Hepatocyte (in vitro differentiated cells): ENCODE measurements around the gene FZR1. TPM values are rescaled to one million over a fixed set of nuclear protein-coding genes. Genes with fewer than 3 reads are reported as not detected.
"Not testable (repeated sequence)": the region's sequence is repeated elsewhere in the genome, so short reads cannot be mapped to it uniquely, and the experiment has no call there.

ENCODE experiments used
- DNase-seq: peaks from one replicate; pipeline ENCODE4 v3.0.0-alpha.2; 2016; ENCODE audit warnings: low spot score
- H2AFZ ChIP-seq: fragments of 200-600 bp; sonication (generic); 2 replicates; pipeline ENCODE4 v1.6.0; 2016; ENCODE audit warnings: antibody characterized with exemption, mild to moderate bottlenecking
- H3K27ac ChIP-seq: fragments of 200-600 bp; sonication (generic); 2 replicates; pipeline ENCODE4 v1.5.1; 2016; ENCODE audit warnings: mild to moderate bottlenecking
- H3K27me3 ChIP-seq: fragments of 200-600 bp; sonication (generic); 2 replicates; pipeline ENCODE4 v1.6.1; 2016
- H3K36me3 ChIP-seq: fragments of 200-600 bp; sonication (generic); replicated peaks from 2 replicates; pipeline ENCODE4 v1.5.1; 2016; ENCODE audit warnings: low read depth; ENCODE audit not compliant: insufficient read depth
- H3K4me1 ChIP-seq: fragments of 200-600 bp; sonication (generic); 2 replicates; pipeline ENCODE4 v1.5.1; 2016; ENCODE audit warnings: mild to moderate bottlenecking, moderate library complexity; ENCODE audit not compliant: insufficient read depth
- H3K4me2 ChIP-seq: fragments of 200-600 bp; sonication (generic); 2 replicates; pipeline ENCODE4 v1.6.0; 2016
- H3K4me3 ChIP-seq: fragments of 200-600 bp; sonication (generic); 2 replicates; pipeline ENCODE4 v1.5.1; 2016; ENCODE audit warnings: mild to moderate bottlenecking
- H3K79me2 ChIP-seq: fragments of 200-600 bp; sonication (generic); 2 replicates; pipeline ENCODE4 v1.6.0; 2017; ENCODE audit warnings: mild to moderate bottlenecking
- H3K9me2 ChIP-seq: fragments of 200-600 bp; sonication (generic); replicated peaks from 2 replicates; pipeline ENCODE4 v1.6.0; 2017; ENCODE audit warnings: mild to moderate bottlenecking; ENCODE audit not compliant: insufficient read depth
- H3K9me3 ChIP-seq: fragments of 200-600 bp; sonication (generic); 2 replicates; pipeline ENCODE4 v1.5.1; 2016; ENCODE audit warnings: low read depth, mild to moderate bottlenecking
- H4K20me1 ChIP-seq: fragments of 200-600 bp; sonication (generic); 2 replicates; pipeline ENCODE4 v1.6.0; 2016; ENCODE audit warnings: mild to moderate bottlenecking; ENCODE audit not compliant: insufficient read depth, poor library complexity, severe bottlenecking
- EZH2 ChIP-seq: fragments of 200-600 bp; sonication (generic); IDR thresholded peaks from 2 replicates; pipeline ENCODE4 v1.6.1; 2016; ENCODE audit warnings: antibody characterized with exemption, mild to moderate bottlenecking, borderline replicate concordance
- EZH2phosphoT487 ChIP-seq: fragments of 200-600 bp; sonication (generic); IDR thresholded peaks from one replicate; pipeline ENCODE4 v1.6.1; 2018; ENCODE audit warnings: antibody characterized with exemption, mild to moderate bottlenecking, low read depth, moderate library complexity; ENCODE audit not compliant: unreplicated experiment, severe bottlenecking
- WGBS: methylation state at CpG from one replicate; pipeline ENCODE4 v1.1.6; 2016; ENCODE audit warnings: low lambda C conversion rate; ENCODE audit errors: missing lambda C conversion rate; 5-methylcytosine and 5-hydroxymethylcytosine counted together
- polyA plus RNA-seq: library from polyadenylated mRNA; unstranded; fragments of >200 nt; fragmentation: Nextera tagmentation; extraction: Ambion mirVana; gene quantifications from 2 replicates; pipeline ENCODE4 v1.2.1, GENCODE V29; 2016
- total RNA-seq: library from RNA; depleted of rRNA; stranded (reverse); fragments of >200 nt; gene quantifications from 2 replicates; pipeline ENCODE4 v1.2.3, GENCODE V29; 2014
- TF ChIP-seq, protein P1 (sequence below): fragments of 200-600 bp; sonication (generic); IDR thresholded peaks from 2 replicates; pipeline ENCODE4 v1.5.1; 2016; ENCODE audit warnings: antibody characterized with exemption, mild to moderate bottlenecking; ENCODE audit not compliant: poor library complexity

The FZR1 gene
- total and polyA plus RNA-seq, 2 experiments from 2014 or later = 32.1 to 51.0 TPM

DNA sequence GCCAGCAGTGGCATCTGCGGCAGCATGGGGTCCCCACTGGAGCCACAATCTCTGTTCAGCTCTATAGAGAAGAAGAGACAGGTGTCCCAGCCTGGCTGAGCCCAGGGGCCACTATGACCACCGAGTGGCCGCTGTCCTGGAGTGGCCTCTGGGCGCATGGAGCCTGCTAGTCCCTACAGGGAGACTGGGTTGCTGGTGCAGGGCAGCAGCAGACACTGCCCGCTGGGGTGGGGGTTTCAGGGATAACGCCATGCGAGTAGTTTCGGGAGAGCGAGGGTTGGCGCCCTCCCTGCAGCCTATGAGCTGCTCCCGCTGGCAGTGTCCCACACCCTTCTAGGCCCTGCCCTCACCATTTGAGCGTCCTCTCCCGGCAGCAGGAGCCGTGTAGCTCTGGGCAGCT, 22.0 kb downstream of the FZR1 start:
- H3K9me3 ChIP-seq = no peaks in the 10 kb centered on the region
- no peak overlapping the region for H3K4me3 ChIP-seq
- no peak overlapping the region for H3K27ac ChIP-seq
- no peaks in the 10 kb centered on the region for H3K79me2 ChIP-seq
- TF ChIP-seq, protein P1, sequence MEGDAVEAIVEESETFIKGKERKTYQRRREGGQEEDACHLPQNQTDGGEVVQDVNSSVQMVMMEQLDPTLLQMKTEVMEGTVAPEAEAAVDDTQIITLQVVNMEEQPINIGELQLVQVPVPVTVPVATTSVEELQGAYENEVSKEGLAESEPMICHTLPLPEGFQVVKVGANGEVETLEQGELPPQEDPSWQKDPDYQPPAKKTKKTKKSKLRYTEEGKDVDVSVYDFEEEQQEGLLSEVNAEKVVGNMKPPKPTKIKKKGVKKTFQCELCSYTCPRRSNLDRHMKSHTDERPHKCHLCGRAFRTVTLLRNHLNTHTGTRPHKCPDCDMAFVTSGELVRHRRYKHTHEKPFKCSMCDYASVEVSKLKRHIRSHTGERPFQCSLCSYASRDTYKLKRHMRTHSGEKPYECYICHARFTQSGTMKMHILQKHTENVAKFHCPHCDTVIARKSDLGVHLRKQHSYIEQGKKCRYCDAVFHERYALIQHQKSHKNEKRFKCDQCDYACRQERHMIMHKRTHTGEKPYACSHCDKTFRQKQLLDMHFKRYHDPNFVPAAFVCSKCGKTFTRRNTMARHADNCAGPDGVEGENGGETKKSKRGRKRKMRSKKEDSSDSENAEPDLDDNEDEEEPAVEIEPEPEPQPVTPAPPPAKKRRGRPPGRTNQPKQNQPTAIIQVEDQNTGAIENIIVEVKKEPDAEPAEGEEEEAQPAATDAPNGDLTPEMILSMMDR = no peak
- TF ChIP-seq EZH2phosphoT487 (no peak), EZH2 (no peak)
- no peak overlapping the region for H2AFZ ChIP-seq
- DNase-seq = no peak
- H4K20me1 ChIP-seq = peaks cover 3% of the 10 kb centered on the region
- no peak overlapping the region for H3K4me2 ChIP-seq
- no peaks in the 10 kb centered on the region for H3K9me2 ChIP-seq
- H3K27me3 ChIP-seq = no peaks in the 10 kb centered on the region
- no peaks in the 10 kb centered on the region for H3K36me3 ChIP-seq
- H3K4me1 ChIP-seq = no peaks in the 10 kb centered on the region
- 100% methylated on average over 8 of the region's 14 CpGs for WGBS

DNA sequence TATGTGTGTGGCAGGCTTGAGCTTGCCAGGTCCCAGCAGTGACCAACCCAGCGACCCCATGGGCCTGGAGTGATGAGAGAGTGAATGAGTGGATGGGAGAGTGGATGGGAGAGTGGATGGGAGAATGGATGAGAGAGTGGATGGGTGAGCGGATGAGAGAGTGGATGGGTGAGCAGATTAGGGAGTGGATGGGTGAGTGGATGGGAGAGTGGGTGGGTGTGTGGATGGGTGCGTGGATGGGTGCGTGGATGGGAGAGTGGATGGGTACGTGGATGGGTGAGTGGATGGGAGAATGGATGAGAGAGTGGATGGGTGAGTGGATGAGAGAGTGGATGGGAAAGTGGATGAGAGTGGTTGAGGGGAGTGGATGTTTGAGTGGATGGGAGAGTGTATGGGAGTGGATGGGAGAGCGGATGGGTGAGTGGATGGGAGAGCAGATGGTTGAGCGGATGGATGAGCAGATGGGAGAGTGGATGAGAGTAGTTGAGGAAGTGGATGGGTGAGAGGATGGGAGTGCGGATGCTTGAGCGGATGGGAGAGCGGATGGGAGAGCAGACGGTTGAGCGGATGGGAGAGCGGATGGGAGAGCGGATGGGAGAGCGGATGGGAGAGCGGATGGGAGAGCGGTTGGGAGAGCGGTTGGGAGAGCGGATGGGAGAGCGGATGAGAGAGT, 22.6 kb downstream of the FZR1 start:
- H3K27ac ChIP-seq = no peak overlapping the region
- H3K9me2 ChIP-seq = no peaks in the 10 kb centered on the region
- no peaks in the 10 kb centered on the region for H4K20me1 ChIP-seq
- no peak for DNase-seq
- no peaks in the 10 kb centered on the region for H3K27me3 ChIP-seq
- no peak overlapping the region for H2AFZ ChIP-seq
- no peaks in the 10 kb centered on the region for H3K79me2 ChIP-seq
- WGBS = over 99% methylated on average over 15 of the region's 20 CpGs
- no peaks in the 10 kb centered on the region for H3K4me1 ChIP-seq
- TF ChIP-seq EZH2 = no peak
- TF ChIP-seq EZH2phosphoT487 = no peak
- TF ChIP-seq, protein P1 = no peak
- no peak overlapping the region for H3K4me3 ChIP-seq
- no peaks in the 10 kb centered on the region for H3K36me3 ChIP-seq
- no peak overlapping the region for H3K4me2 ChIP-seq
- no peaks in the 10 kb centered on the region for H3K9me3 ChIP-seq

DNA sequence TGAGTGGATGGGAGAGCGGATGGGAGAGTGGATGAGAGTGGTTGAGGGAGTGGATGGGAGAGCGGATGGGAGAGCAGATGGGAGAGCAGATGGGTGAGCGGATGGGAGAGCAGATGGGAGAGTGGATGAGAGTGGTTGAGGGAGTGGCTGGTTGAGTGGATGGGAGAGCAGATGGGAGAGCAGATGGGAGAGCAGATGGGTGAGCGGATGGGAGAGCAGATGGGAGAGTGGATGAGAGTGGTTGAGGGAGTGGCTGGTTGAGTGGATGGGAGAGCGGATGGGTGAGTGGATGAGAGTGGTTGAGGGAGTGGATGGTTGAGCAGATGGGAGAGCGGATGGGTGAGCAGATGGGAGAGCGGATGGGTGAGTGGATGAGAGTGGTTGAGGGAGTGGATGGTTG, 23.2 kb downstream of the FZR1 start:
- H3K36me3 ChIP-seq, H4K20me1 ChIP-seq, H3K27ac ChIP-seq, H3K4me1 ChIP-seq, DNase-seq, H3K79me2 ChIP-seq, H3K27me3 ChIP-seq, H3K9me3 ChIP-seq, H3K9me2 ChIP-seq, H3K4me2 ChIP-seq, H2AFZ ChIP-seq, H3K4me3 ChIP-seq: not testable (repeated sequence)
- 100% methylated on average over 1 of the region's 7 CpGs for WGBS

DNA sequence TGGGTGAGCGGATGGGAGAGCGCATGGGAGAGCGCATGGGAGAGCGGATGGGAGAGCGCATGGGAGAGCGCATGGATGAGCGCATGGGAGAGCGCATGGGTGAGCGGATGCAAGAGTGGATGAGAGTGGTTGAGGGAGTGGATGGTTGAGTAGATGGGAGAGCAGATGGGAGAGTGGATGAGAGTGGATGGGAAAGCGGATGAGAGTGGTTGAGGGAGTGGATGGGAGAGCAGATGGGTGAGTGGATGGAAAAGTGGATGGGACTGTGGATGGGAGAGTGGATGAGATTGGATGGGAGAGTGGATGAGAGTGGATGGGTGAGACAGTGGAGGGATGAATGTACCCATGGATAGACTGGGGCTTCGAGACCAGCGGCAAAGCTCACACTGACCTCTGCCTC, 24.3 kb downstream of the FZR1 start:
- DNase-seq = no peak
- H3K4me3 ChIP-seq = no peak overlapping the region
- no peaks in the 10 kb centered on the region for H3K27me3 ChIP-seq
- whole genome bisulfite sequencing = 90% methylated on average over 5 of the region's 12 CpGs
- no peaks in the 10 kb centered on the region for H4K20me1 ChIP-seq
- no peak overlapping the region for H2AFZ ChIP-seq
- H3K79me2 ChIP-seq = no peaks in the 10 kb centered on the region
- H3K4me2 ChIP-seq = no peak overlapping the region
- no peak overlapping the region for H3K27ac ChIP-seq
- no peaks in the 10 kb centered on the region for H3K4me1 ChIP-seq
- H3K9me3 ChIP-seq = no peaks in the 10 kb centered on the region
- H3K9me2 ChIP-seq = no peaks in the 10 kb centered on the region
- H3K36me3 ChIP-seq = no peaks in the 10 kb centered on the region
- TF ChIP-seq EZH2phosphoT487 (no peak), EZH2 (no peak)
- TF ChIP-seq, protein P1 = no peak
